Upper lobe of left lung (tissue), 4 donors: Measurements from ENCODE around the gene FKBP8.

Experiments
- EP300 ChIP-seq, 4 donors: sonication (generic); formaldehyde crosslinking; IDR thresholded peaks; one replicate each; pipeline ENCODE4 v1.5.1; 2017; ENCODE audit warnings: antibody characterized with exemption in 4 of 4, control low read depth in 2 of 4
- POLR2A ChIP-seq, 4 donors: fragments of 450-650 bp; IDR thresholded peaks; one replicate each; pipeline ENCODE4 v1.5.1; 2016 to 2017; ENCODE audit warnings: antibody characterized with exemption in 4 of 4, mild to moderate bottlenecking in 2 of 4
- POLR2AphosphoS5 ChIP-seq, 2 donors: sonication (generic); formaldehyde crosslinking; IDR thresholded peaks; one replicate each; pipeline ENCODE4 v1.5.1; 2017; ENCODE audit warnings: antibody characterized with exemption in 2 of 2
- TF ChIP-seq, protein P1 (sequence below), 6 experiments: fragments of 450-650 bp in 4 of 6; fragments of 200-600 bp in 2 of 6; sonication (generic) in 2 of 6; IDR thresholded peaks; one replicate each; pipeline ENCODE4 v1.5.1; 2016 to 2019; ENCODE audit warnings: antibody characterized with exemption in 6 of 6

GRCh38 chr19:18536475-18536874 lies 6.9 kb downstream of the FKBP8 start:
- TF ChIP-seq, protein P1, sequence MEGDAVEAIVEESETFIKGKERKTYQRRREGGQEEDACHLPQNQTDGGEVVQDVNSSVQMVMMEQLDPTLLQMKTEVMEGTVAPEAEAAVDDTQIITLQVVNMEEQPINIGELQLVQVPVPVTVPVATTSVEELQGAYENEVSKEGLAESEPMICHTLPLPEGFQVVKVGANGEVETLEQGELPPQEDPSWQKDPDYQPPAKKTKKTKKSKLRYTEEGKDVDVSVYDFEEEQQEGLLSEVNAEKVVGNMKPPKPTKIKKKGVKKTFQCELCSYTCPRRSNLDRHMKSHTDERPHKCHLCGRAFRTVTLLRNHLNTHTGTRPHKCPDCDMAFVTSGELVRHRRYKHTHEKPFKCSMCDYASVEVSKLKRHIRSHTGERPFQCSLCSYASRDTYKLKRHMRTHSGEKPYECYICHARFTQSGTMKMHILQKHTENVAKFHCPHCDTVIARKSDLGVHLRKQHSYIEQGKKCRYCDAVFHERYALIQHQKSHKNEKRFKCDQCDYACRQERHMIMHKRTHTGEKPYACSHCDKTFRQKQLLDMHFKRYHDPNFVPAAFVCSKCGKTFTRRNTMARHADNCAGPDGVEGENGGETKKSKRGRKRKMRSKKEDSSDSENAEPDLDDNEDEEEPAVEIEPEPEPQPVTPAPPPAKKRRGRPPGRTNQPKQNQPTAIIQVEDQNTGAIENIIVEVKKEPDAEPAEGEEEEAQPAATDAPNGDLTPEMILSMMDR (IDR thresholded peaks at IDR 0.05), result no peak
- TF ChIP-seq POLR2AphosphoS5 (IDR thresholded peaks at IDR 0.05) (no peak), EP300 (IDR thresholded peaks at IDR 0.05) (no peak), POLR2A (IDR thresholded peaks at IDR 0.05) (no peak)
